GM18505 (cell line): ENCODE data around the gene CIDEA.
"Not testable (repeated sequence)": the region's sequence is repeated elsewhere in the genome, so short reads cannot be mapped to it uniquely, and the experiment has no call there.

Experiments used
- ATAC-seq: cut with Tn5 transposase; IDR thresholded peaks from one replicate; pipeline ENCODE4 v1.9.1; 2021; ENCODE audit not compliant: unreplicated experiment
- POLR2A ChIP-seq: IDR thresholded peaks from 4 replicates; pipeline ENCODE4 v1.6.1; 2011; ENCODE audit warnings: borderline replicate concordance; ENCODE audit not compliant: insufficient read depth, insufficient read length; ENCODE audit errors: extremely low read depth

CIDEA gene, protein sequence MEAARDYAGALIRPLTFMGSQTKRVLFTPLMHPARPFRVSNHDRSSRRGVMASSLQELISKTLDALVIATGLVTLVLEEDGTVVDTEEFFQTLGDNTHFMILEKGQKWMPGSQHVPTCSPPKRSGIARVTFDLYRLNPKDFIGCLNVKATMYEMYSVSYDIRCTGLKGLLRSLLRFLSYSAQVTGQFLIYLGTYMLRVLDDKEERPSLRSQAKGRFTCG

DNA sequence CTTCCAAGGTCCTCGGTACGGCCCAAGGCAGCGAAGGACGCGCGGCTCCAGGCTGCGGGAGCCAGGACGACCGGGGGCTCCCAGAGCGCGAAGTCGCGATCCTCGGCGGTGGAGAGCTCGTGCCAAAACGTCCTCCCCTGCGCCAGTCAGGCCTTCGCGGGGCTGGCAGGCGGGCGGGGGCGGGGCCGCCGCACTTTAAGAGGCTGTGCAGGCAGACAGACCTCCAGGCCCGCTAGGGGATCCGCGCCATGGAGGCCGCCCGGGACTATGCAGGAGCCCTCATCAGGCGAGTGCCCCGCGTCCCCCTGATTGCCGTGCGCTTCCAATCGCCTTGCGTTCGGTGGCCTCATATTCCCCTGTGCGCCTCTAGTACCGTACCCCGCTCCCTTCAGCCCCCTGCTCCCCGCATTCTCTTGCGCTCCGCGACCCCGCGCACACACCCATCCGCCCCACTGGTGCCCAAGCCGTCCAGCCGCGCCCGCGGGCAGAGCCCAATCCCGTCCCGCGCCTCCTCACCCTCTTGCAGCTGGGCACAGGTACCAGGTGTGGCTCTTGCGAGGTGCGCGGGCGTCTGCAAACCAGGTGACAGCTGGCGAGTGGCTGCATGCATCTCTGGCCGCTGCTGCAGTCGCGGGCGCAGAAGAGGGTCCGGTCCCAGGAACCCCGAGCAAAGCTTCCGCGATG is at the start of gene CIDEA:
TSS of gene CIDEA (plus strand) at position 226 of the 684 bp plus-strand sequence. CDS start at position 249, 23 bp downstream.
- no peak for ATAC-seq
- no peak for TF ChIP-seq POLR2A

DNA sequence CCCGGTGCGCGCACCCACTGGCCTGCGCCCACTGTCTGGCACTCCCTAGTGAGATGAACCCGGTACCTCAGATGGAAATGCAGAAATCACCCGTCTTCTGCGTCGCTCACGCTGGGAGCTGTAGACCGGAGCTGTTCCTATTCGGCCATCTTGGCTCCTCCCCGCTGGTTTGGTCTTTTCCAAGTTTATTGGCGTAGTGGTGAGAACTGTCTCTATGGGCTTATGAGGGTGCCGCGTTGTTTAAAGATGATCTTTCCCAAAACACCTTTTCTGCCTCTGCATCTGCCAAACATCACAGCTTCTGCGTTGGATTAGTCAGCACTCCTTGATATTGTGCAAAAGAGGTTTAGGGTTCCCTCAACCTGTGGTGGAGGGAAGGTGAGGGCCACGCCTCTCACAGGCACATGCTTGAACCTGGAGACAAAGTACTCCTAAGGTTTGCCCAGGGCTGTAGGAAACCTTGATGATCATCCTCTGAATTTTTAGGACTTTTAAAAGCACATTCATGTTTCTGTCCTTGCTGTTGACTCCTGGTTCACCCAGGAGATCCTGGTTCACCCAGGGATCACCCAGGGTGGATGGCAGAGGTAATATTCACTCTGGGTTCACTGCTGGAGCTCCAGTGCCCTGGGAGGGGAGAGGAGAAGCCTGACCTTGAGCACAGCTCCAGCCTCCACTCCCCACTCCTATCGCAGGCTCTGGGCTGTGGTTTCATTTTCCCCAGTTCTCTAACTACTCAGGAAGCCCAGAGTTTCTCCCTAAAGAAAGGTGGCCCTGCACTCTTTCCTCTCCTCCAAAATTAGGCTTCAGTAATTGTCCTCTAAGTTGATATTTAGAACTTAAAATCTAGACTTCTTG is 45.6 kb upstream of the CIDEA start:
- not testable (repeated sequence) for ATAC-seq

DNA sequence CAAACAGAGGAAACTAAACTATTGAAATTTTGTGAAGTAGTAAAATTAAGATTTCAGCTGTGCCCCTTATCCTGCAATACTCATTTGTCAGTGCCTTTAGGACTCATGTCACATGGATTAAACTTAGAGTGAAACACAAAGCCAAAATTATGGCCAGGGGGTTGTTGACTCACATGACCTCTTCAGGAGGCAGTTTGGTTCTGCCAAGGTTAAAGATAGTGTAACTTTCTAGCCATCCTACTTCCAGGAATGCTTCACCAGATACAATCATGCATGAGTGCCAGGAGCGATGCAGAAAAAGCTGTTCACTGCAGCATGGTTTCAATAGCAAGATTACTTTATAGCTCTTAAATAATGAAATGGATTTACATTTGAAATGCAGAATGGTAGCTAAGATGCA is 41.9 kb upstream of the CIDEA start:
- ATAC-seq = not testable (repeated sequence)

DNA sequence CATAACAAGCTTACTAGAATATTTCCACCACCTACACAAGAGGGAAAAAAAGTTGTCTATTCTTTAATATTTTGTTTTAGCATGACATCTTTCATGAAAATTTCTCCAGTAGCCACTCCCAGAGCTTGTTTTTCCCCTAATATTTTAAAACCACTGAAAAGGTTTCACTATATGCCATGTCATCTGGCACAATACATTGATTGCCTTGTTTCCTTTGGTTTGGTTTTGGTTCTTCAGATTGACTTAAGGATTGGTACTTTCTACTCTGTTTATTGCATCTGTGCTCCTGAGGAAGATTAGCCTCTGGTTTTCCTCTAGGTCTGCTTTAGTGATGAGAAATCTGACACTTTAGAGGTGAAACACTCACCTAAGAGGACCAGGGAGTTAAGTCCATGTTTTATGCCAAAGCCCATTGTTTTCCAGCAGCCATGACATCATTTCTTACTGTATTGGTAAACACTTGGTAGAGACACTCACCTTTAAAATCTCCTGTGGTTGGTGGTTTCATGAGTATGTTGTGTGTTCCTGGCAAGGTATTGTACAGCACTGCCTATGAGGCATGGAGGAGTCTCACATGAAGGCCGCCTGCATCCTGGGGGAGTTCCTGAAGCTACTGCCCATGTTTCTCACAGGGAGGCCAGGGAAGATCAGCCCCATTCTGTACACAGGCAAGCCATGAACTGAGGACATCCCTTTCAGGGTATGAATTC is 39.7 kb upstream of the CIDEA start:
- ATAC-seq = not testable (repeated sequence)

DNA sequence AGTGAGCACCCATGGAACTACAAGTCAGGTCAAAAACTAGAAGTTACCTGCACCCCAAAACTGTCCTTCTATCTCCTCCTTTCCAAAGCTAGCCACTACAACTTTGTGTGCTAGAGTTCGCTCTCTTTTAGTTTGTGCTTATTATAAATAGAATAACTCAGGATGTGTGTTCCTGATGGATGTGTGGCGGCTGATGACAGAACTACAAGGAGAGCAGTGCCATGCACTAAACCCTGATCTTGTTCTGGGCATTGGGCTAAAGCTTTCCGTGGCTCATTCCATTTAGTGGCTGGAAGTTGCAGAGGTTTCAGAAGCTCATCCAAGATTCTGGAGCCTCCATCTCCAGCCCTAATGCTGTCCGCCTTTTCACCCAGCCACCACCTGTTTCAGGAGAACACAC is 37.7 kb upstream of the CIDEA start:
- ATAC-seq = not testable (repeated sequence)

DNA sequence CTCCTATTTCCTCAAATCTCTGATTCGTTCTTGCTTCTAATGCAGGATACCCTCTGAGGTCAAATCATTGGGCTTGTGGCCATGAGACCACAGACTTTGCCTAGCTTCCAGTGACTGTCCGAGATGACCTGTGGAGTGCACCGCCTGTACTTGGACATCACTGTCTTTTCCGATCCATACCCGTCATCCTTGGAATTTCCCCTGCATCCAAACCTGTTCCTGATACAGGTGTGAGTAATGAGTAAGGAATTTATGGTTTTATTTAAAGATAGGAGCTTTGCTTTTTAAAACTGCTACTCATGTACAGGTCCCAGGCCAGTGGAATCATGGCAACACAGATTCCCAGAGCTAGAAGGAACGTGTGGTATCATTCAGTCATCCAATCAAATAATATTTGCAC is 35.6 kb upstream of the CIDEA start:
- ATAC-seq = not testable (repeated sequence)

DNA sequence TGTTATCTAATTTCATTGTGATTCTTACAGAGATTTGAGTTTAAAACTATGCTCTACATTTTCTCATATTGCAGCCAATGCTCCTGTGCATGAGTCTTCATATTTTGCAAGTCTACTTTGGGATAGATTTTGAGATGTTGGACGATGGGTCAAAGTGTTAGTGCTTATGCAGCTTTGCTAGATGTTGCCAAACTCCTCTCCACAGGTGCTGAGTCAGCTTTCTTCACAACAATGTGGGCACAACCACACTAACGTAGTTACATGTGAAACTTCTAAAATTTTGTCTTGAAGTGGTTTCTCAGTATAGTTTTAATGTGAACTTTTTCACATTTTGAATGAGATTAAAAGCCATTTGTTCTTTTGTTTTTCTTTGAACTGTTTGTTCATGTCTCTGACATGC is 32.1 kb upstream of the CIDEA start:
- not testable (repeated sequence) for ATAC-seq

DNA sequence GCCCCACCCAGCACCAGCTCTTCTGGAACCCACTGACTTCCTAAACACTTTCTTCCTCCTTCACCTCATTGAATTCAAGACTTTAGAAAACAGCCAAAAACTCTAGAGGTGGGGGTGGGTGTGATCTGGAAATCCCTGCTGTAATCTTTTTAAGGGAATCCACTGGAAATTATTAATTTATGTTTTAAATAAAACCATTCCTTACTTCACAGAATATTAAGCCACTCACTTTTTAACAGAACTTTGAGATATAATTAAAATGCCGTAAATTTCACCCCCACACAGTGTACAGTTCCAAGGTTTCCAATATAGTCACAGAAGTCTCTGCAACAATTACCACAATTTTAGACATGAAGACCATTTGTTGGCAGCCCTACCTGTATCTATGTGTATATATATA is 30.8 kb upstream of the CIDEA start:
- ATAC-seq = not testable (repeated sequence)

DNA sequence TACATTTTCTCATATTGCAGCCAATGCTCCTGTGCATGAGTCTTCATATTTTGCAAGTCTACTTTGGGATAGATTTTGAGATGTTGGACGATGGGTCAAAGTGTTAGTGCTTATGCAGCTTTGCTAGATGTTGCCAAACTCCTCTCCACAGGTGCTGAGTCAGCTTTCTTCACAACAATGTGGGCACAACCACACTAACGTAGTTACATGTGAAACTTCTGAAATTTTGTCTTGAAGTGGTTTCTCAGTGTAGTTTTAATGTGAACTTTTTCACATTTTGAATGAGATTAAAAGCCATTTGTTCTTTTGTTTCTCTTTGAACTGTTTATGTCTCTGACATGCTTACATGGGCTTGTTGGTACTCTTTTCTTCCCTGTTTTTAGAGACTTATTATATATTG is 27.4 kb upstream of the CIDEA start:
- ATAC-seq = not testable (repeated sequence)

DNA sequence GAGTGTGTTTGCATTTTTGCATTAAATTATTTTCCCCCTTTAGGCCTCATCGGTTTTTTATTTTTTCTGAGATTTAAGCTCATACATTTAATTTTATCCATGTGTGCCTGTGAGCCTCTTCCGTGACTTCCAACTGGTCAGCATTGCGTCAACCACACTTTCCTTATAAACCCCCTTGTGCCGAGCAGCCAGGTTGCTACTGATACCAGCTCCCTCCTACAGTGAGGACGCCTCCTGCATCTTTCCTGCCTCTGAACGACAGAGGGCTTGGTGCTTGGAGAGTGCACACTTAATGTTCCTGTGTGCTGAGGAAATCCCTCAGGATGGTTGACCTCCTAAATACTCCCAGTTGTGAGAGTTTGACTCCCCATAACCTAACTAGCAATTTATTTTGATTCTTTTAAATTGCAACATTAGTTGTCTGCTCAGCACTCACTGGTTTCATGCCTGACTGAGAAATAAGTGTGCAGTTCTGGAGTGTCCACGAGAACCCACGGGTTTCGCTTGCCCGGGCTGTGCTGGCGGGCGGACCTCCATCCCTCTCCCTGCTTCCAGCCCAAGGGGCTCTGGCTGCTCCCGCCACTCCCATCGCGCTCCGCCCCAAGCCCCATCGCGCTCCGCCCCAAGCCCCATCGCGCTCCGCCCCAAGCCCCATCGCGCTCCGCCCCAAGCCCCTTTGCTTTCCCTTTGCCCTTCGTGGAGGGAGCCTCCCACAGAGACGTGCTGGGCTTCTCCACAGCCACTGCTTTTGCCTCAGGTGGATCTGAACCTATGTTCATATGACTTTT is 26.6 kb upstream of the CIDEA start:
- not testable (repeated sequence) for ATAC-seq

DNA sequence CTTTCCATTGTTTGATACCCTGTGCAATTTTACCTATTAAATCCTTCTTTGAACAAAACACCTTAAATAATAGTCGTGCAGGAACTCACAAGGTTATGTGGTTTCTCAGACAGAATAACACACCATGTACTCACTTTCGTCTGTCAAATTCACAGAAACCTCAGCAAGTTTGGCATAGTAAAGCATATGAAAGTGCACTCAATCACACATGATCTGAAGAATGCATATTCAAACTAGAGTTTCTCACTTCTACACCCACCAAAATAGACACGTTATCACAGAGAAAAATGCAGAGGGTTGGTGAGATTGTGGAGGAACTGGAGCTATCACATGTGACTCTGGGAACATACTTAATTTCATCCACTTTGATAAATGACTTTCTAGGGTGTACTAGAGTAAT is 25.9 kb upstream of the CIDEA start:
- not testable (repeated sequence) for ATAC-seq

DNA sequence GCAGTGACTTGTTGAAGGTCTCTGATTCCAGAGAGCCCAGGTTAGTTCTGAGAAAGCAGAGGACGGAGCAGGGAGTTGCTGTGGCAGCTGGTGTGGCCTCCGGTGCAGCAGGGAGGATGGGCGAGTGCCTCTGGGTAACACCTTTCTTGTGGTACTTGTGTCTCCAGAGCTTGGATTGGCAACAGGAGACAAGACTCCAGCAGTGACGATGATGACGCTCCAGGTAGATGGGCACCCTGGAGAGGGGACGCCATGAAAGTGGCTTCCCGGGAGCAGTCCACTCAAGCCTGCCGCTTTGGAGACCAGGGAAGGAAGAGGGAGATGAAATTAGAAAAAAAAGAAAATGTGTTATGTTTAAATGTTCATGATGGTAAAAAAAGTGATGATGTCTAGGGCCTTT is 23.6 kb upstream of the CIDEA start:
- not testable (repeated sequence) for ATAC-seq

DNA sequence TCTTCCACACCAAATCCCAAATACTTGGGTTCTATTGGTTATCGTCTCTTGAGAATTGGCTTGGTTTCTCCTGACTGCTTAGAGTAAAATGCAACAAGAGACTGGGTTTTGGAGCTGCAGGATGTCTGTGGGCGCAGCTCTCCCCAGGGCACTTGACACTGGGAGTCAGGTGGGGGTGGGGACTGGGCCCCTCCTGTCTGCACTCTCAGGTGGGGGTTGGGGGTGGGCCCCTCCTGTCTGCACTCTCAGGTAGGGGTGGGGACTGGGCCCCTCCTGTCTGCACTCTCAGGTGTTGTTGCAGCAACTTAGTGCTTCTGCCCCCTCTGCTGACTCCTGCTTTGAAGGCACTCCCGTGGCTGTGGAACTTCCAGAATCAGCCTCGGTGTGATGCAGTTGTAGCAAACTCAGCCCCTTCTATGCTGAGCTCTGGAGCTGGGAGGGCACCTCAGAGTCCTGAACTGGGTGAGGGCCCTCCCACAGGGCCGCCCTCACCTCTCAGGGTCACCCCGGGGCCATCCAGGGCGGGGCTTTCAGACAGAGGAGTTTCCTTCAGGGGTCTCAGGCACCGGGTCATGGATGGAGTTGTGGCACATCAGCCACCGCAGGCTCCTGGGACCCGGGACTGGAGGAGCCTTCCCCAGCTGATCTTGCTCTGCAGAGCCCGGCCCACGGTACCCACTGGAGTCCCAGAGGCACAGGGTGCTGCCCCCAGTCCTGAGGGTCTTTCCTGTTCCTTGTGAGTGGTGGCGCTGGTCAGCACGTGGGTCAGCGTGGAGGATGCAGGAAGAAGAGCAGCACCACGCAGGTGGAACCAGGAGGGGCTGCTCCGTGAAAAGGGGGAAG is 22.9 kb upstream of the CIDEA start:
- TF ChIP-seq POLR2A = no peak
- no peak for ATAC-seq
